Caco-2 (cell line): ENCODE data around the gene EFCAB14. TPM values are rescaled to one million over a fixed set of nuclear protein-coding genes. Genes with fewer than 3 reads are reported as not detected.

Experiments used
- BruUV-seq: library from RNA; stranded (reverse); fragments of 400-500 nt; replicated peaks from 2 replicates; lab custom pipeline; 2021; lab: Mats Ljungman, UMichigan
- CTCF ChIA-PET: fragments of 300-600 bp; sonication (Branson Sonifier 250); formaldehyde crosslinking; loops from one replicate; lab custom pipeline; 2022; ENCODE audit warnings: antibody characterized with exemption; lab: Charles Lee
- POLR2A ChIA-PET: fragments of 300-600 bp; sonication (Branson Sonifier 250); formaldehyde crosslinking; loops from one replicate; lab custom pipeline; 2022; ENCODE audit warnings: antibody characterized with exemption; lab: Charles Lee
- DNase-seq, 2 experiments: peaks; one replicate each; pipeline versions ENCODE4 v3.0.0 to v3.0.0-alpha.2; 2020 to 2022
- H3K27me3 ChIP-seq: replicated peaks from 2 replicates; pipeline ENCODE4 v1.6.0; 2011; ENCODE audit warnings: low read length; ENCODE audit not compliant: control insufficient read depth, insufficient read depth
- H3K36me3 ChIP-seq: 2 replicates; pipeline ENCODE4 v1.5.1; 2011; ENCODE audit warnings: low read length; ENCODE audit not compliant: control insufficient read depth, insufficient read depth
- H3K4me1 ChIP-seq: fragments of 250-450 bp; sonication (Bioruptor Pico); 2 replicates; pipeline ENCODE4 v1.5.1; 2020; ENCODE audit warnings: mild to moderate bottlenecking
- H3K4me3 ChIP-seq: 2 replicates; pipeline ENCODE4 v1.5.1; 2011; ENCODE audit warnings: low read depth, mild to moderate bottlenecking, control low read depth, low read length
- H3K9me3 ChIP-seq: fragments of 250-450 bp; sonication (Bioruptor Pico); 2 replicates; pipeline ENCODE4 v1.5.1; 2020; ENCODE audit warnings: mild to moderate bottlenecking, moderate library complexity
- H3K27ac Mint-ChIP-seq: one replicate; pipeline ENCODE4 v1.8.0; 2022; ENCODE audit warnings: mixed read lengths; ENCODE audit not compliant: unreplicated experiment
- H3K27me3 Mint-ChIP-seq: one replicate; pipeline ENCODE4 v1.8.0; 2022; ENCODE audit warnings: mixed read lengths; ENCODE audit not compliant: insufficient read depth, unreplicated experiment
- H3K36me3 Mint-ChIP-seq: one replicate; pipeline ENCODE4 v1.8.0; 2022; ENCODE audit warnings: mild to moderate bottlenecking, mixed read lengths; ENCODE audit not compliant: insufficient read depth, unreplicated experiment
- H3K4me1 Mint-ChIP-seq: one replicate; pipeline ENCODE4 v1.8.0; 2022; ENCODE audit warnings: low read depth, mixed read lengths; ENCODE audit not compliant: unreplicated experiment
- H3K4me3 Mint-ChIP-seq: one replicate; pipeline ENCODE4 v1.8.0; 2022; ENCODE audit warnings: mild to moderate bottlenecking, moderate library complexity, mixed read lengths; ENCODE audit not compliant: unreplicated experiment
- H3K9me3 Mint-ChIP-seq: one replicate; pipeline ENCODE4 v1.8.0; 2022; ENCODE audit warnings: mixed read lengths; ENCODE audit not compliant: unreplicated experiment
- intact Hi-C: fragments of 100-400 bp; cut with micrococcal nuclease; formaldehyde crosslinking; loops from one replicate; pipeline ENCODE4 v1.10.0; 2022; ENCODE audit not compliant: unreplicated experiment
- total RNA-seq: library from RNA; stranded (reverse); gene quantifications from 2 replicates; pipeline ENCODE4 v1.2.3, GENCODE V29; 2022
- TF ChIP-seq, protein P1 (sequence below), 2 experiments: fragments of 200-600 bp in 1 of 2; IDR thresholded peaks; 1 replicate in 1 of 2; 2 replicates in 1 of 2; pipeline versions ENCODE4 v1.5.1 to v1.8.0; 2011 to 2022; ENCODE audit warnings: antibody characterized with exemption in 1 of 2, control low read depth in 1 of 2, inconsistent platforms in 1 of 2, low read depth in 1 of 2, low read length in 1 of 2, mild to moderate bottlenecking in 1 of 2, moderate library complexity in 1 of 2; ENCODE audit not compliant: insufficient read depth in 1 of 2, severe bottlenecking in 1 of 2, unreplicated experiment in 1 of 2

The EFCAB14 gene
- total RNA-seq, 1 experiment from 2014 or later, result 60.3 TPM

DNA sequence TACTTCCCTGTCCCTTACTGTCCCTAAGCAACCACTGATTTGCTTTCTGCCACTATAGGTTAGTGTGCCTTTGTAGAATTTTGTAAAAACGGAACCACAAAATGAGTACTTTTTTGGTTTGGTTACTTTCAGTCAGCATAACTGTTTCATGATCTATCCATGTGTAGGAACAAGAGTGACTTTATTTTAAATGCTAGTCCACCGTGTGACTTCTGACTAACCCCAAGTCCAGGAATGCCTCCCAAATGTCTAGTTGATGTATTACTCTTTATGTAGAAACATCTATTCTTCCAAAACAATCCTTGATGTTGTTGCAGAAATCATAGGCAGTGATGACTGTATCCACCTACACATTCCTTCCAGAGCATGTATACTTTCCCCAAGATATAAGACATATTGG is 72.1 kb downstream of the EFCAB14 start:
- Mint-ChIP-seq H3K36me3 (peaks cover 16% of the 10 kb centered on the region), H3K27me3 (no peaks in the 10 kb centered on the region), H3K4me3 (no peak overlapping the region), H3K4me1 (no peaks in the 10 kb centered on the region), H3K27ac (no peak overlapping the region), H3K9me3 (no peaks in the 10 kb centered on the region)
- ChIA-PET POLR2A (no interaction called here), CTCF (no interaction called here)
- TF ChIP-seq, protein P1, sequence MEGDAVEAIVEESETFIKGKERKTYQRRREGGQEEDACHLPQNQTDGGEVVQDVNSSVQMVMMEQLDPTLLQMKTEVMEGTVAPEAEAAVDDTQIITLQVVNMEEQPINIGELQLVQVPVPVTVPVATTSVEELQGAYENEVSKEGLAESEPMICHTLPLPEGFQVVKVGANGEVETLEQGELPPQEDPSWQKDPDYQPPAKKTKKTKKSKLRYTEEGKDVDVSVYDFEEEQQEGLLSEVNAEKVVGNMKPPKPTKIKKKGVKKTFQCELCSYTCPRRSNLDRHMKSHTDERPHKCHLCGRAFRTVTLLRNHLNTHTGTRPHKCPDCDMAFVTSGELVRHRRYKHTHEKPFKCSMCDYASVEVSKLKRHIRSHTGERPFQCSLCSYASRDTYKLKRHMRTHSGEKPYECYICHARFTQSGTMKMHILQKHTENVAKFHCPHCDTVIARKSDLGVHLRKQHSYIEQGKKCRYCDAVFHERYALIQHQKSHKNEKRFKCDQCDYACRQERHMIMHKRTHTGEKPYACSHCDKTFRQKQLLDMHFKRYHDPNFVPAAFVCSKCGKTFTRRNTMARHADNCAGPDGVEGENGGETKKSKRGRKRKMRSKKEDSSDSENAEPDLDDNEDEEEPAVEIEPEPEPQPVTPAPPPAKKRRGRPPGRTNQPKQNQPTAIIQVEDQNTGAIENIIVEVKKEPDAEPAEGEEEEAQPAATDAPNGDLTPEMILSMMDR (IDR thresholded peaks at IDR 0.05; ENCODE audit: insufficient read depth in 1 of 2, low read depth in 1 of 2, low read length in 1 of 2, severe bottlenecking in 1 of 2, unreplicated experiment in 1 of 2), result no peak
- no TSS peak for BruUV-seq
- H3K9me3 ChIP-seq, result no peaks in the 10 kb centered on the region
- H3K27me3 ChIP-seq, result no peaks in the 10 kb centered on the region
- intact Hi-C loops, result no loop called here
- DNase-seq, result no peak
- no peaks in the 10 kb centered on the region for H3K36me3 ChIP-seq
- no peak overlapping the region for H3K4me3 ChIP-seq
- H3K4me1 ChIP-seq, result no peaks in the 10 kb centered on the region

DNA sequence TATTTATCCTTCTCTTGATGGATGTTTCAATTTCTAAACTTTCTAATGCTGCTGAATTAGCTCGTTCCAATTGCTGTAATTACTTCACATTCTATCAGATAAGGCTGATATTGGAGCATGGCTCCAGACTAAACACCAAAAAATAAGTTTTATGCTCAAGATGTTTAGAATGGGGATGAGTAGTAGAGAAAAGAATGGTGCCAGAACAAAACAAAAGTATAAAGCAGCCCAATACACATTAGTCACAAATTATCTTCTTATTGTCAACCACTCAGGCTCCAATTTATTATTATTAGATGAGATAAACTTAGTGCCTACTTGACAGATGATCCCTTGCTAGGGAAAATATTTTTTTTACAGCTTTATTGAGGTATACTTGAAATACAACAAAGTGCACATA is 72.6 kb downstream of the EFCAB14 start:
- POLR2A ChIA-PET, result no interaction called here
- Mint-ChIP-seq H3K27me3 (no peaks in the 10 kb centered on the region), H3K36me3 (peaks cover 20% of the 10 kb centered on the region), H3K4me1 (no peaks in the 10 kb centered on the region), H3K4me3 (no peak overlapping the region), H3K9me3 (no peaks in the 10 kb centered on the region), H3K27ac (no peak overlapping the region)
- CTCF ChIA-PET, result no interaction called here
- no peak for DNase-seq
- no TSS peak for BruUV-seq
- Histone ChIP-seq H3K27me3 (no peaks in the 10 kb centered on the region), H3K4me3 (no peak overlapping the region), H3K36me3 (no peaks in the 10 kb centered on the region), H3K9me3 (no peaks in the 10 kb centered on the region), H3K4me1 (no peaks in the 10 kb centered on the region)
- intact Hi-C loops, result no loop called here
- TF ChIP-seq, protein P1 (IDR thresholded peaks at IDR 0.05; ENCODE audit: insufficient read depth in 1 of 2, low read depth in 1 of 2, low read length in 1 of 2, severe bottlenecking in 1 of 2, unreplicated experiment in 1 of 2), result no peak

DNA sequence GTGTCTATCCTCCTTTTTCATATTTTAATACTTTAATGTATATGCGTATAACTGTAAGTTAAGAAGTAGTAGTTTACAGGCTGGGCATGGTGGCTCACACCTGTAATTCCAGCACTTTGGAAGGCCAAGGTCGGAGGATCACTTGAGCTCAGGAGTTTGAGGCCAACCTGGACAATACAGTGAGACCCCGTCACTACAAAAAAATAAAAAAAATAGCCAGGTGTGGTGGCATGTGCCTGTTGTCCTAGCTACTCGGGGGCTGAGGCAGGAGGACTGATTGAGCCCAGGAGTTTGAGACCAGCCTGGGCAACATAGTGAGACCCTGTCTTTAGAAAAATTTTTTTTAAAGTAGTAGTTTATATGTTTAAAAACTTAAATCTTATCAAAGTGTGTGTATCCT is 73.1 kb downstream of the EFCAB14 start:
- Mint-ChIP-seq H3K27me3 (no peaks in the 10 kb centered on the region), H3K9me3 (no peaks in the 10 kb centered on the region), H3K4me3 (no peak overlapping the region), H3K36me3 (peaks cover 21% of the 10 kb centered on the region), H3K4me1 (no peaks in the 10 kb centered on the region), H3K27ac (no peak overlapping the region)
- no peaks in the 10 kb centered on the region for H3K4me1 ChIP-seq
- no peaks in the 10 kb centered on the region for H3K27me3 ChIP-seq
- H3K4me3 ChIP-seq, result no peak overlapping the region
- ChIA-PET CTCF (no interaction called here), POLR2A (no interaction called here)
- no peak for DNase-seq
- H3K36me3 ChIP-seq, result no peaks in the 10 kb centered on the region
- TF ChIP-seq, protein P1 (IDR thresholded peaks at IDR 0.05; ENCODE audit: insufficient read depth in 1 of 2, low read depth in 1 of 2, low read length in 1 of 2, severe bottlenecking in 1 of 2, unreplicated experiment in 1 of 2), result no peak
- intact Hi-C loops, result no loop called here
- no TSS peak for BruUV-seq
- H3K9me3 ChIP-seq, result no peaks in the 10 kb centered on the region
